GM18526 (cell line): Measurements from ENCODE around the gene PAIP2.
A peak's percentile ranks its signal among the peaks of the same experiment; 100 is the strongest.

Experiments
- POLR2A ChIP-seq: IDR thresholded peaks from 3 replicates; pipeline ENCODE4 v1.6.1; 2011; ENCODE audit not compliant: insufficient read length; ENCODE audit errors: extremely low read depth

PAIP2 gene

GRCh38 chr5:139392678-139393496, 51.2 kb downstream of the PAIP2 start:
- TF ChIP-seq POLR2A: peak; percentile 44

GRCh38 chr5:139393497-139394122, 52.0 kb downstream of the PAIP2 start:
- no peak for TF ChIP-seq POLR2A

- TF ChIP-seq POLR2A: no peak
These were observed 52.5 kb downstream of the PAIP2 start for GRCh38 chr5:139394123-139394653.

- no peak for TF ChIP-seq POLR2A
These were observed 53.3 kb downstream of the PAIP2 start, which contains the start of gene PROB1 for GRCh38 chr5:139394654-139395566. Gene PROB1, minus strand, starts transcription at chr5:139395104. Its CDS starts 23 bp downstream, at chr5:139395081.

GRCh38 chr5:139395844-139396640, 54.4 kb downstream of the PAIP2 start:
- no peak for TF ChIP-seq POLR2A

GRCh38 chr5:139396691-139397090, 55.0 kb downstream of the PAIP2 start:
- TF ChIP-seq POLR2A: no peak

- no peak for TF ChIP-seq POLR2A
These were observed 56.3 kb downstream of the PAIP2 start for GRCh38 chr5:139397921-139398320.

GRCh38 chr5:139399501-139400121, 58.0 kb downstream of the PAIP2 start:
- no peak for TF ChIP-seq POLR2A

GRCh38 chr5:139401546-139401945, 59.9 kb downstream of the PAIP2 start:
- TF ChIP-seq POLR2A: no peak

- TF ChIP-seq POLR2A: no peak
These were observed 61.0 kb downstream of the PAIP2 start for GRCh38 chr5:139402561-139403158.

- no peak for TF ChIP-seq POLR2A
These were observed 61.7 kb downstream of the PAIP2 start for GRCh38 chr5:139403418-139403786.

GRCh38 chr5:139403787-139404483, 62.3 kb downstream of the PAIP2 start, which contains the start of gene SPATA24:
Gene SPATA24, minus strand, starts transcription at chr5:139404089. Its CDS starts 29 bp downstream, at chr5:139404060.
- peak; percentile 43 for TF ChIP-seq POLR2A

- no peak for TF ChIP-seq POLR2A
These were observed 62.8 kb downstream of the PAIP2 start for GRCh38 chr5:139404484-139404840.

GRCh38 chr5:139406963-139407362, 65.3 kb downstream of the PAIP2 start:
- TF ChIP-seq POLR2A: no peak
